H1 (cell line): ENCODE measurements around the gene C19orf73. TPM values are rescaled to one million over a fixed set of nuclear protein-coding genes. Genes with fewer than 3 reads are reported as not detected.

Source experiments
- CBX5 ChIP-seq: fragments of 300-800, 300-1000 bp; sonication (generic); IDR thresholded peaks from 2 replicates; pipeline ENCODE4 v1.7.1; 2016; ENCODE audit warnings: antibody characterized with exemption, low read length, low read depth
- CTBP2 ChIP-seq: IDR thresholded peaks from 2 replicates; pipeline ENCODE4 v1.7.0; 2011; ENCODE audit warnings: borderline replicate concordance, mild to moderate bottlenecking, moderate library complexity, mixed read lengths, low read length; ENCODE audit not compliant: insufficient read depth, insufficient read length
- CTCF ChIP-seq, 3 experiments: IDR thresholded peaks; 1 replicate in 2 of 3; 2 replicates in 1 of 3; pipeline versions ENCODE4 v1.5.1 to v1.6.1; 2011; ENCODE audit warnings: low read length in 3 of 3, mild to moderate bottlenecking in 3 of 3, inconsistent platforms in 2 of 3, low read depth in 1 of 3, moderate library complexity in 1 of 3; ENCODE audit not compliant: insufficient read depth in 1 of 3; ENCODE audit errors: control extremely low read depth in 1 of 3
- EGR1 ChIP-seq: IDR thresholded peaks from 2 replicates; pipeline ENCODE4 v1.6.1; 2011; ENCODE audit warnings: low read depth, low read length, borderline replicate concordance
- EP300 ChIP-seq, 2 experiments: IDR thresholded peaks; 1 replicate in 1 of 2; 2 replicates in 1 of 2; pipeline ENCODE4 v1.6.1; 2011 to 2012; ENCODE audit warnings: low read depth in 2 of 2, low read length in 2 of 2, mild to moderate bottlenecking in 2 of 2, borderline replicate concordance in 1 of 2, inconsistent platforms in 1 of 2, moderate library complexity in 1 of 2
- GABPA ChIP-seq: IDR thresholded peaks from 2 replicates; pipeline ENCODE4 v1.6.1; 2011; ENCODE audit warnings: mild to moderate bottlenecking, low read length, moderate library complexity, borderline replicate concordance; ENCODE audit not compliant: insufficient read depth
- HDAC6 ChIP-seq: IDR thresholded peaks from one replicate; pipeline ENCODE4 v1.7.1; 2012; ENCODE audit warnings: low read depth, mild to moderate bottlenecking, inconsistent platforms, low read length, moderate library complexity
- JUN ChIP-seq: IDR thresholded peaks from 2 replicates; pipeline ENCODE4 v1.6.1; 2011; ENCODE audit warnings: low read depth, mild to moderate bottlenecking, improper control_type of control experiment, low read length
- JUND ChIP-seq: IDR thresholded peaks from 2 replicates; pipeline ENCODE4 v1.6.1; 2011; ENCODE audit warnings: mild to moderate bottlenecking, improper control_type of control experiment, low read length
- MAX ChIP-seq: IDR thresholded peaks from 2 replicates; pipeline ENCODE4 v1.6.1; 2012; ENCODE audit warnings: inconsistent platforms
- RBBP5 ChIP-seq: IDR thresholded peaks from 2 replicates; pipeline ENCODE4 v1.7.1; 2012; ENCODE audit warnings: low read depth, mild to moderate bottlenecking, inconsistent platforms, low read length, moderate library complexity, borderline replicate concordance
- RFX5 ChIP-seq: IDR thresholded peaks from 2 replicates; pipeline ENCODE4 v1.6.1; 2011; ENCODE audit warnings: low read depth, low read length, improper control_type of control experiment, borderline replicate concordance
- RXRA ChIP-seq: IDR thresholded peaks from 2 replicates; pipeline ENCODE4 v1.6.1; 2011; ENCODE audit warnings: low read depth, mild to moderate bottlenecking, low read length, moderate library complexity; ENCODE audit not compliant: insufficient read depth
- SIX5 ChIP-seq: IDR thresholded peaks from 2 replicates; pipeline ENCODE4 v1.6.1; 2011; ENCODE audit warnings: mild to moderate bottlenecking, low read depth, low read length
- SP1 ChIP-seq: IDR thresholded peaks from 2 replicates; pipeline ENCODE4 v1.6.1; 2011; ENCODE audit warnings: low read depth, low read length
- SRF ChIP-seq: IDR thresholded peaks from 2 replicates; pipeline ENCODE4 v1.6.1; 2011; ENCODE audit warnings: mild to moderate bottlenecking, low read depth, low read length, moderate library complexity
- TAF1 ChIP-seq: IDR thresholded peaks from 2 replicates; pipeline ENCODE4 v1.6.1; 2011; ENCODE audit warnings: mild to moderate bottlenecking, low read depth, low read length
- USF2 ChIP-seq: IDR thresholded peaks from 2 replicates; pipeline ENCODE4 v1.6.1; 2011; ENCODE audit warnings: low read length, improper control_type of control experiment
- YY1 ChIP-seq: IDR thresholded peaks from 2 replicates; pipeline ENCODE4 v1.6.1; 2011; ENCODE audit warnings: low read depth, mild to moderate bottlenecking, low read length
- polyA plus RNA-seq, 7 experiments: library from polyadenylated mRNA; depleted of rRNA in 3 of 7; stranded (reverse) in 5 of 7; unstranded in 2 of 7; fragments of >200 nt in 5 of 7; fragments of 200-250 nt in 2 of 7; gene quantifications; 1 replicate in 5 of 7; 2 replicates in 1 of 7; 4 replicates in 1 of 7; pipeline versions ENCODE4 v1.2.1 to v1.2.3, GENCODE V29; 2011 to 2013; ENCODE audit warnings: missing spikeins in 2 of 7, mixed read lengths in 2 of 7
- total RNA-seq: library from RNA; stranded (reverse); fragmentation: NEBNext Ultra II Directional; extraction: Animal tissue kit (Norgen Biotek cat#: 25700); gene quantifications from 2 replicates; pipeline ENCODE4 v1.2.1, GENCODE V29; 2021

The C19orf73 gene
- total and polyA plus RNA-seq, 2 of the 8 experiments (the other 6 are each of a cell fraction or from before 2014, with no cell fraction given): 2.5 to 4.6 TPM

GRCh38 chr19:49150106-49150943 is 31.4 kb upstream of the C19orf73 start (continued):
- TF ChIP-seq RBBP5 (no peak; the same call in 1 of the 2 replicates), JUN (no peak), SRF (no peak), YY1 (no peak), USF2 (no peak), EGR1 (0 out of 2 replicates have a peak, but pooled peaks have one; percentile 6), EP300 (IDR thresholded peaks at IDR 0.05; ENCODE audit: borderline replicate concordance in 1 of 2, low read depth in 2 of 2, low read length in 2 of 2) (peak in 1 of 2 experiments; percentile 88; a peak in 2 of 3 replicates), TAF1 (0 out of 2 replicates have a peak, but pooled peaks have one; percentile 18), GABPA (no peak), RXRA (no peak), MAX (peak; percentile 56), JUND (peak; percentile 96), CBX5 (no peak), RFX5 (no peak), CTBP2 (peak; percentile 69), HDAC6 (no peak), CTCF (IDR thresholded peaks at IDR 0.05; ENCODE audit: control extremely low read depth in 1 of 3, insufficient read depth in 1 of 3, low read depth in 1 of 3, low read length in 3 of 3) (no peak), SP1 (0 out of 2 replicates have a peak, but pooled peaks have one; percentile 53), SIX5 (peak; percentile 45; the same call in 1 of the 2 replicates)
